Tibial nerve (tissue), 4 donors: ENCODE measurements around the gene LIN37. TPM values are rescaled to one million over a fixed set of nuclear protein-coding genes. Genes with fewer than 3 reads are reported as not detected.
"Not testable (repeated sequence)": the region's sequence is repeated elsewhere in the genome, so short reads cannot be mapped to it uniquely, and the experiment has no call there.

Source experiments
- DNase-seq, 2 donors: peaks; one replicate each; pipeline ENCODE4 v3.0.0-alpha.2; 2019; ENCODE audit warnings: low spot score in 2 of 2
- H3K27ac ChIP-seq, 4 donors: fragments of 200-600 bp; sonication (generic) in 3 of 4; one replicate each; pipeline ENCODE4 v1.5.1; 2017 to 2019; ENCODE audit warnings: mild to moderate bottlenecking in 1 of 4
- H3K27me3 ChIP-seq, 2 donors: fragments of 200-600 bp; sonication (generic) in 1 of 2; one replicate each; pipeline versions ENCODE4 v1.5.1 to v1.6.0; 2017 to 2019
- H3K36me3 ChIP-seq, 3 donors: fragments of 200-600 bp; sonication (generic); one replicate each; pipeline ENCODE4 v1.5.1; 2018 to 2019
- H3K4me1 ChIP-seq, 4 donors: fragments of 200-600 bp; sonication (generic) in 3 of 4; one replicate each; pipeline ENCODE4 v1.5.1; 2017 to 2019
- H3K4me3 ChIP-seq, 4 donors: fragments of 200-600 bp; sonication (generic) in 3 of 4; one replicate each; pipeline ENCODE4 v1.5.1; 2017 to 2019; ENCODE audit warnings: mild to moderate bottlenecking in 1 of 4, moderate library complexity in 1 of 4
- H3K9me3 ChIP-seq, 4 donors: fragments of 200-600 bp; sonication (generic) in 3 of 4; one replicate each; pipeline ENCODE4 v1.5.1; 2017 to 2019
- EP300 ChIP-seq, 2 donors: sonication (generic); formaldehyde crosslinking; IDR thresholded peaks; one replicate each; pipeline ENCODE4 v1.6.1; 2017; ENCODE audit warnings: antibody characterized with exemption in 2 of 2, mild to moderate bottlenecking in 1 of 2
- POLR2A ChIP-seq, 2 donors: fragments of 450-650 bp; IDR thresholded peaks; one replicate each; pipeline ENCODE4 v1.6.1; 2017; ENCODE audit warnings: antibody characterized with exemption in 2 of 2, mild to moderate bottlenecking in 2 of 2, moderate library complexity in 2 of 2
- WGBS, 2 donors: methylation state at CpG; one replicate each; pipeline ENCODE4 v1.1.5; 2018; 5-methylcytosine and 5-hydroxymethylcytosine counted together
- total RNA-seq, 4 donors: library from RNA; depleted of rRNA; stranded (reverse); fragments of >200 nt; gene quantifications; one replicate each; pipeline ENCODE4 v1.1.0, GENCODE V29; 2016
- TF ChIP-seq, protein P1 (sequence below), 5 experiments: fragments of 200-600 bp in 3 of 5; fragments of 450-650 bp in 2 of 5; sonication (generic) in 3 of 5; IDR thresholded peaks; one replicate each; pipeline ENCODE4 v1.5.1; 2016 to 2019; ENCODE audit warnings: antibody characterized with exemption in 5 of 5, mild to moderate bottlenecking in 3 of 5, moderate library complexity in 2 of 5

The LIN37 gene
- total RNA-seq, 4 donors from 2014 or later, result 18.1 to 32.7 (median 20.6) TPM

DNA sequence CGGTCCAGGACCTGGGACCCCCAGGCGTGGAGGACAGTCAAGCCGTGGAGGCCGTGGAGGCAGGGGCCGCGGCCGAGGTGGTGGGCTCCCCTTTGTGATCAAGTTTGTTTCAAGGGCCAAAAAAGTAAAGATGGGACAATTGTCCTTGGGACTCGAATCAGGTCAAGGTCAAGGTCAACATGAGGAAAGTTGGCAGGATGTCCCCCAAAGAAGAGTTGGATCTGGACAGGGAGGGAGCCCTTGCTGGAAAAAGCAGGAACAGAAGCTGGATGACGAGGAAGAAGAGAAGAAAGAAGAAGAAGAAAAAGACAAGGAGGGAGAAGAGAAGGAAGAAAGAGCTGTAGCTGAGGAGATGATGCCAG, 28.2 kb upstream of the LIN37 start:
- peaks cover 0 to 56% (median 34%) of the 10 kb centered on the region in 3 donors for H3K36me3 ChIP-seq
- 86 to 88% methylated on average over 9 of the region's 9 CpGs for WGBS, 2 donors
- TF ChIP-seq POLR2A (IDR thresholded peaks at IDR 0.05), result no peak
- TF ChIP-seq EP300 (IDR thresholded peaks at IDR 0.05), result no peak
- TF ChIP-seq, protein P1, sequence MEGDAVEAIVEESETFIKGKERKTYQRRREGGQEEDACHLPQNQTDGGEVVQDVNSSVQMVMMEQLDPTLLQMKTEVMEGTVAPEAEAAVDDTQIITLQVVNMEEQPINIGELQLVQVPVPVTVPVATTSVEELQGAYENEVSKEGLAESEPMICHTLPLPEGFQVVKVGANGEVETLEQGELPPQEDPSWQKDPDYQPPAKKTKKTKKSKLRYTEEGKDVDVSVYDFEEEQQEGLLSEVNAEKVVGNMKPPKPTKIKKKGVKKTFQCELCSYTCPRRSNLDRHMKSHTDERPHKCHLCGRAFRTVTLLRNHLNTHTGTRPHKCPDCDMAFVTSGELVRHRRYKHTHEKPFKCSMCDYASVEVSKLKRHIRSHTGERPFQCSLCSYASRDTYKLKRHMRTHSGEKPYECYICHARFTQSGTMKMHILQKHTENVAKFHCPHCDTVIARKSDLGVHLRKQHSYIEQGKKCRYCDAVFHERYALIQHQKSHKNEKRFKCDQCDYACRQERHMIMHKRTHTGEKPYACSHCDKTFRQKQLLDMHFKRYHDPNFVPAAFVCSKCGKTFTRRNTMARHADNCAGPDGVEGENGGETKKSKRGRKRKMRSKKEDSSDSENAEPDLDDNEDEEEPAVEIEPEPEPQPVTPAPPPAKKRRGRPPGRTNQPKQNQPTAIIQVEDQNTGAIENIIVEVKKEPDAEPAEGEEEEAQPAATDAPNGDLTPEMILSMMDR (IDR thresholded peaks at IDR 0.05), result no peak

DNA sequence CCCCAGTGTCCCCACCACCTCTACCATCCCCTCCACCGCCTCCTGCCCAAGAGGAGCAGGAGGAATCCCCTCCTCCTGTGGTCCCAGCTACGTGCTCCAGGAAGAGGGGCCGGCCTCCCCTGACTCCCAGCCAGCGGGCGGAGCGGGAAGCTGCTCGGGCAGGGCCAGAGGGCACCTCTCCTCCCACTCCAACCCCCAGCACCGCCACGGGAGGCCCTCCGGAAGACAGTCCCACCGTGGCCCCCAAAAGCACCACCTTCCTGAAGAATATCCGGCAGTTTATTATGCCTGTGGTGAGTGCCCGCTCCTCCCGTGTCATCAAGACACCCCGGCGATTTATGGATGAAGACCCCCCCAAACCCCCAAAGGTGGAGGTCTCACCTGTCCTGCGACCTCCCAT, 27.7 kb upstream of the LIN37 start:
- Histone ChIP-seq H3K27ac (no peak overlapping the region), H3K9me3 (no peaks in the 10 kb centered on the region), H3K36me3 (peaks cover 3 to 61% (median 39%) of the 10 kb centered on the region in 3 donors), H3K4me1 (peaks cover 0 to 39% (median 17%) of the 10 kb centered on the region in 4 donors), H3K4me3 (no peak overlapping the region), H3K27me3 (no peaks in the 10 kb centered on the region)
- TF ChIP-seq EP300 (IDR thresholded peaks at IDR 0.05) (no peak), POLR2A (IDR thresholded peaks at IDR 0.05) (no peak)
- TF ChIP-seq, protein P1 (IDR thresholded peaks at IDR 0.05), result no peak
- WGBS, 2 donors, result 78 to 92% methylated on average over 6 to 17 of the region's 17 CpGs
- no peak for DNase-seq

More for the DNA sequence above, 28.2 kb upstream of the LIN37 start:
- Histone ChIP-seq H3K4me1 (peaks cover 0 to 44% (median 21%) of the 10 kb centered on the region in 4 donors), H3K27ac (no peak overlapping the region), H3K27me3 (no peaks in the 10 kb centered on the region), H3K9me3 (no peaks in the 10 kb centered on the region), H3K4me3 (no peak overlapping the region)
- DNase-seq, result no peak

DNA sequence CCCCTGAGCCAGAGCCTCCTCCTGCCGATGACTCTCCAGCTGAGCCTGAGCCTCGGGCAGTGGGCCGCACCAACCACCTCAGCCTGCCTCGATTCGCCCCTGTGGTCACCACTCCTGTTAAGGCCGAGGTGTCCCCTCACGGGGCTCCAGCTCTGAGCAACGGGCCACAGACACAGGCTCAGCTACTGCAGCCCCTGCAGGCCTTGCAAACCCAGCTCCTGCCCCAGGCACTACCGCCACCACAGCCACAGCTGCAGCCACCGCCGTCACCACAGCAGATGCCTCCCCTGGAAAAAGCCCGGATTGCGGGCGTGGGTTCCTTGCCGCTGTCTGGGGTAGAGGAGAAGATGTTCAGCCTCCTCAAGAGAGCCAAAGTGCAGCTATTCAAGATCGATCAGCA, 27.0 kb upstream of the LIN37 start:
- WGBS, 2 donors, result 92% methylated on average over 14 to 16 of the region's 16 CpGs
- peaks cover 0 to 32% (median 10%) of the 10 kb centered on the region in 4 donors for H3K4me1 ChIP-seq
- H3K27me3 ChIP-seq, result no peaks in the 10 kb centered on the region
- H3K36me3 ChIP-seq, result peaks cover 5 to 68% (median 46%) of the 10 kb centered on the region in 3 donors
- no peaks in the 10 kb centered on the region for H3K9me3 ChIP-seq
- DNase-seq, result no peak
- H3K27ac ChIP-seq, result no peak overlapping the region
- no peak overlapping the region for H3K4me3 ChIP-seq
- TF ChIP-seq, protein P1 (IDR thresholded peaks at IDR 0.05), result no peak

DNA sequence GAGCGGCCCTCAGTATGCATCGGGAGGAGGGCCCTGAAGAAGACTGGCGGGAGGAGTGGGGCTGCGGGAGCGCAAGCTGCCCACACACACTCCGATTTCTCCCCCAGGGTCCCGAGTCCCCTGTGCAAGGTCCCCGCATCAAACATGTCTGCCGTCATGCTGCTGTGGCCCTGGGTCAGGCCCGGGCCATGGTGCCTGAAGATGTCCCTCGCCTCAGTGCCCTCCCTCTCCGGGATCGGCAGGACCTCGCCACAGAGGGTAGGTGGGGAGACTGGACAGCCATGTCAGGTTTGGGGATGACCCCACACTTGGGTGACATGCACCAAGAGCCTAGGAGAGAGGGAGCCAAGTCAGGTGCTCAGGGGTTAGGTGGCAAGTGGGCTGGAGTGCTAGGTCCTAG, 25.9 kb upstream of the LIN37 start:
- Histone ChIP-seq H3K4me1 (peaks cover 0 to 31% (median 10%) of the 10 kb centered on the region in 4 donors), H3K36me3 (peaks cover 5 to 79% (median 53%) of the 10 kb centered on the region in 3 donors), H3K9me3 (no peaks in the 10 kb centered on the region), H3K27ac (no peak overlapping the region), H3K4me3 (no peak overlapping the region), H3K27me3 (no peaks in the 10 kb centered on the region)
- DNase-seq, result no peak
- WGBS, 2 donors, result 93 to 94% methylated on average over 11 to 14 of the region's 14 CpGs
- TF ChIP-seq EP300 (IDR thresholded peaks at IDR 0.05) (no peak), POLR2A (IDR thresholded peaks at IDR 0.05) (no peak)
- TF ChIP-seq, protein P1 (IDR thresholded peaks at IDR 0.05), result no peak

DNA sequence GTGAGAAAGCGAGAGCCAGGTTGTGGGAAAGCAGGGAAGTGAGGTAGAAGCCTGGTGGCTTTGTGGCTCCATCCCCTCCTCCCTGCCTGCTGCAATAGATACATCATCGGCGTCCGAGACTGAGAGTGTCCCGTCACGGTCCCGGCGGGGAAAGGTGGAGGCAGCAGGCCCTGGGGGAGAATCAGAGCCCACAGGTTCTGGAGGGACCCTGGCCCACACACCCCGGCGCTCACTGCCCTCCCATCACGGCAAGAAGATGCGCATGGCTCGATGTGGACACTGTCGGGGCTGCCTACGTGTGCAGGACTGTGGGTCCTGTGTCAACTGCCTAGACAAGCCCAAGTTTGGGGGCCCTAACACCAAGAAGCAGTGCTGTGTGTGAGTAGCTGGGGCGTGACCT, 25.5 kb upstream of the LIN37 start:
- TF ChIP-seq EP300 (IDR thresholded peaks at IDR 0.05), result no peak
- Histone ChIP-seq H3K4me3 (no peak overlapping the region), H3K4me1 (peaks cover 0 to 31% (median 10%) of the 10 kb centered on the region in 4 donors), H3K9me3 (no peaks in the 10 kb centered on the region), H3K27me3 (no peaks in the 10 kb centered on the region), H3K36me3 (peaks cover 5 to 84% (median 57%) of the 10 kb centered on the region in 3 donors), H3K27ac (no peak overlapping the region)
- DNase-seq, result no peak
- WGBS, 2 donors, result 93 to 100% methylated on average over 4 to 16 of the region's 16 CpGs

DNA sequence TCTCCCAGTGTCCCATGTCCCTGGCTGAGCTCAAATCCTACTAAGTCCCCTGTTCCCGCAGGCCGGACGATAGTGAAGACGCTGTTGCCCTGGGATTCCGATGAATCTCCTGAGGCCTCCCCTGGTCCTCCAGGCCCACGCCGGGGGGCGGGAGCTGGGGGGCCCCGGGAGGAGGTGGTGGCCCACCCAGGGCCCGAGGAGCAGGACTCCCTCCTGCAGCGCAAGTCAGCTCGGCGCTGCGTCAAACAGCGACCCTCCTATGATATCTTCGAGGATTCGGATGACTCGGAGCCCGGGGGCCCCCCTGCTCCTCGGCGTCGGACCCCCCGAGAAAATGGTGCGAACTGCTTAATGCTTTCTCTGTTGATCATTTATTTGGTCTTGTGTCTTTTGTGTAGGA, 24.7 kb upstream of the LIN37 start:
- TF ChIP-seq POLR2A (IDR thresholded peaks at IDR 0.05), result no peak
- no peak for TF ChIP-seq EP300 (IDR thresholded peaks at IDR 0.05)
- TF ChIP-seq, protein P1 (IDR thresholded peaks at IDR 0.05), result no peak
- H3K9me3 ChIP-seq, result no peaks in the 10 kb centered on the region
- peaks cover 0 to 29% (median 9%) of the 10 kb centered on the region in 4 donors for H3K4me1 ChIP-seq
- DNase-seq, result no peak
- no peaks in the 10 kb centered on the region for H3K27me3 ChIP-seq
- no peak overlapping the region for H3K4me3 ChIP-seq
- no peak overlapping the region for H3K27ac ChIP-seq
- 91 to 93% methylated on average over 21 to 24 of the region's 24 CpGs for WGBS, 2 donors
- H3K36me3 ChIP-seq, result peaks cover 5 to 91% (median 65%) of the 10 kb centered on the region in 3 donors

DNA sequence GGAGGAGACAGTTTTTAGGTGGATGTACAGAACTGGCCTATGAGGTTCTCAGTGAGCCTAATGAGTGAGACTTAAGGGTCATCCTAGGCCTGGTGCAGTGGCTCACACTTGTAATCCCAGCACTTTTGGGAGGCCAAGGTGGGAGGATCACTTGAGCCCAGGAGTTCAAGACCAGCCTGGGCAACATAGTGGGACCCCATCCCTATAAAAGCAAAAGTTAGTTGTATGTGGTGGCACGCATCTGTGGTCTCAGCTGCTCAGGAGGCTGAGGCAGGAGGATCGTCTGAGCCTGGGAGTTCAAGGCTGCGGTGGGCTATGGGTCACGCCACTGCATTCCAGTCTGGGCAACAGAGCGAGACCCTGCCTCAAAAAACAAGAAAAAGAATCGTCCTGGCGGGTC, 24.2 kb upstream of the LIN37 start:
- not testable (repeated sequence) for DNase-seq, H3K27me3 ChIP-seq, H3K9me3 ChIP-seq, H3K4me3 ChIP-seq, H3K27ac ChIP-seq
- Histone ChIP-seq H3K4me1 (peaks cover 0 to 25% (median 5%) of the 10 kb centered on the region in 4 donors), H3K36me3 (peaks cover 5 to 96% (median 69%) of the 10 kb centered on the region in 3 donors)
- WGBS, 2 donors, result 93% methylated on average over 7 of the region's 7 CpGs
